GM19193 (cell line): ENCODE measurements around the gene ATRAID.

Source experiments
- POLR2A ChIP-seq: IDR thresholded peaks from 4 replicates; pipeline ENCODE4 v1.6.1; 2011; ENCODE audit not compliant: insufficient read depth, insufficient read length; ENCODE audit errors: extremely low read depth

Gene ATRAID

DNA sequence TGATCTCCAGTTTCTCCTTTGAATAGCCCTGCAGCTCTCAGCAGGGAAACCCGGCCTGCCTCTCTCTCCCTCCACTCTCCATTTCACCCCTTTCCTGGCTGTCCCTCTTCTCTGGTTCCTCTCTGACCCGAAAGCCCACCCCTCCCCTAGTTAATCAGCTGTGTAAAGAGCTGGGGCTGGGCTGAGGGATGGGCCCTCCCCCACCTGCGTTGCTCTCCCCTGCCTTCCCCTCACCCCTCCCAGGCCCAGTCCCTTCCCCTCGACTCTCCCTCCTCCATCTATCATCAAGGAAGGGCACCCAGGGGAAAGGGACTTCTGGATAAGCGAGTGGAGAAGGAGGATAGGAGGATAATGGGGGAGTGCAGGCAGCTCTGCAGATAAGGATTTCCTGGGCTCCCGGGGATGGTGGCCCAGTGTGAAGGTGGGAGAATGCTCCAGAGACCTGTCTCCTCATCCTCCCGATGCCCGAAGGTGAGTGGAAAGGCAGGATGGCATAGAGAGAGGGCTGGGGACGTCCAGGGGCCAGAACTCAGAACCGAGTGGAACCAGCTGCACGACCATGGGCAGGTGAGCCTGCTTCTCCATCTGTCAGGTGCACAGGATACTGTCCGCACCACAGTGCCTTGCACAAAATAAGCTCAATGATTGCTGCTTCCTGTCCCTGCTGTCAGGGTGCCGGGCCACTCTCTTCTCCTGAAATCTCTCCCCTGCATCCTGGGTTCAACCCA lies 39.0 kb downstream of the ATRAID start:
- no peak for TF ChIP-seq POLR2A

DNA sequence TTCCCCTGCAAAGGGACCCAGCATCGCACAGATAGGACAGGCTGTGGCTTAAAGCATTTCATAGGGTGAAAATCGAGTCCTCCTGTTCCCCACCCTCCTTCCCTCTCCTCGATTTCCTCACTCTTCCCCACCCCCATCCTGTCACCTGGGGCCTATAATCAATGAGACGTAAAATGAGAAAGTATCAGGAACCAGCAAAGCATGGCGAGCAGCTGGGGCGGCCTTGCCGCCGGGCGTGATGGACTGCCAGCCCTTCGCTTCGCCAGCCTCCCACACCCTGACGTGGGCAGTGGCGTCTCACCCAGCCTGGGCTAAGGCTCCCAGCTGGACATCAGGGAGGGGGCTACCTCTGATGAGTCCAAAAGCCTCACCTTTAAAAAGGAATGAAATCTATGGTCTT lies 39.9 kb downstream of the ATRAID start:
- TF ChIP-seq POLR2A, result no peak

DNA sequence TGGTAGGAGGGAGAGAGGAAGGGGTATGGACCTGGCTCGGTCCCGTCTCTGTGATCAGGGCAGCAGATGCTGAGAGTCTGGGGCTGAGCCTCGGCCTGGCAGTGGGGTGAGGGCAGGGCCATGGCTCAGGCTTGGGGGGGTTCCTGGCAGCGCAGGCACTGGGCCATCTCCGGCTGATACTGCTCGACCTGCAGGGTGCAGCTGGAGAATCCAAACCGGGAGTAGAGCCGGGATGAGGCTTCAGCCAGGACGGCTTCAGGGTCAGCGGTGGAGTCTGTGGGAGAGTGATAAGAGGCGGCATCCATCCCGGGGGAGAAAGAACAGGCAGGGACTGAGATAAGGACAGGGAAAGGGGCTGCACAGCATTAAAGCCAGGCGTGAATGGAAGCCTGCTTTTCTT lies 43.3 kb downstream of the ATRAID start:
- TF ChIP-seq POLR2A, result no peak

DNA sequence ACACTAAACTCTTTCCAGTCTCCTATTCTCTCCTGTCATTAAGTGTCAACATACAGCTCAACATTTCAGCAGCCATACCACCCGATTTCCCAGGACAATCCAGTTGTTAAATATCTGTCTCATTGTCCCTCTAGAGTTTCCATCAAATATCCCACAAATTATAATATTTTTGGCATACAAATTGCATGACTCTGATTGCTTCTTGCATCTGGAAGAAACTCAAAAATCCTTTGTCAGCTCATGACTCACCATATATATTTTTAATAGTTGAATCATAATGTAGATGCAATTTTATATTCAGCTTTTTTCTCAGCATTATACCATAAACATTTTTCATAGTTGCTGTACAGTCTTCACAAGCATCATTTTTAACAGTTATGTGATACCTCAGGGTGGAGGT lies 43.8 kb downstream of the ATRAID start:
- TF ChIP-seq POLR2A, result no peak

DNA sequence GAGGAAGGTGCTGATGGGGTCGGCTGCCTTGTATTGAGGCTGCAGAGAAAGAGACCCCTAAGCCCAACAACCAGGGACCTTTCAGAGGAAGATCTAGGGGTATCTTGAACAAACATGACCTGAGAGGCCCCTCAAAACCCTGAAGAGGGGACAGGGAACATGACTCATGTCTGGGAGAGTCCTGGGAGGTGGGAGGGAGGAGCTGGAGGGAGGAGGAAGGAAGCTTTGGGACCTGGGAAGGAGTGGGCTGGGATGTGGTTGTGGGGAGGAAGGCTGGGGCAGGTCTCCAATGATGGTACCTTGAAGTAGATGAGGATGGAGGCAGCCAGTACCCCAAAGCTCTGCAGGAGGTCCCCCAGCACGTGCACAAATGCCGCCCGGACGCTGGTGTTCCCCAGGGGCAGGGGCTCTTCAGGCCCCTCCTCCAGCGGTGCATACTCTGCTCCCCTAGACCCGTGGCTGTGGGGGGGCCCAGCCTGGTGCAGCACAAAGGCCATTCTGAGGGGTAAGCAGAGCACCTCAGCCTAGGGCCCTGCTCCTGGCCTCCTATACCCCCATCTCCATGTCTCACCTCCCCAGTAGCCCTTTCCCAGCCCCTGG lies 45.1 kb downstream of the ATRAID start:
- no peak for TF ChIP-seq POLR2A

DNA sequence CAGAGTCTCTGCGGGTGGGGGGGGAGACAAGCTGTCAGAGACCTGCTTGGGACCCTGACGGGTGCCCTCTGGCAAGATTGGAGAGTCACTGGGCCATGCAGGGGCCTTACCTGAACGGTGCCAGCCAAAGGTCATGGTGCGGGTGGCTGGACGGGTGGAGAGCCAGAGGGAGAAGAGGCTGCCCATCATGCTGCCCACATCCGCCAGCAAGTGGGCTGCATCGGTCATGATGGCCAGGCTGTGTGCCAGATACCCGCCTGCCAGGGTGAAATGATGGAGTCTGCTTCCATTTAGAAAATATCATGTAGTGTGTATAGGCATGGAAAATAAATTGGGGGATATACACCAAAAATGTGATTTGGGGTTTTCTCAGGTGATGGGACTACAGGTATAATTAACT lies 46.2 kb downstream of the ATRAID start:
- no peak for TF ChIP-seq POLR2A

DNA sequence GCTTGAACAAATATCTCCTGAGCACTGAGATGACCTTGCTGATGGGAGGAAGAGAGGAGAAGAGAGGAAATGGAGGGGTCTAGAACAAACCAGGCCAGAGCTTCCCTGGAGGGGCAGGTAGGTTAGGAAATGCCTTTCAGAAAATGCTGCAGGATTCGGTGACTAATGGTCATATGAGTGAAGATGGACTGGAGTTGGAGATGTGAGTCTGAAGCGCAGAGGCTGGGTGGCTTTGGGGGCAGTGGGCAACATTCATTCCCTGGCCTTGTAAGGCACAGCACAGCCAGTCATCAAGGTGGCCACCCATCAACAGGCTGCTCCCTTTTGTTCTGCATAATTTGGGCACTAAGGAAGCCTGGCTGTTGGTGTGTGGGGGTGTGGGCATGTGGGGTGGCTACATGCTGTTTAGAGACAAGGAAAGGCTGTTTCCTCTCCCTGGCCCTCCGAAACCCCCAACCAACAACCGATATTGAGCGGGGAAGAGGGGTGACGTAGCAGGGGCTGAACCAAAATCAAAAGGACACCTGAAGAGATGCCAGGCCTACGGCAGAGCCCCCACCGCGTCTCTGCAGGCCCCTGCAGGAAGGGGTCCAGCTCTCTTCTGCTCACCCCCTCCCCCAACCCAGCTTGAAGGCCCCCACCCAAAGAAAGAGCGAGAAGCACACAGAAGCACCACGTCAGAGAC lies 49.5 kb downstream of the ATRAID start:
- TF ChIP-seq POLR2A, result no peak

DNA sequence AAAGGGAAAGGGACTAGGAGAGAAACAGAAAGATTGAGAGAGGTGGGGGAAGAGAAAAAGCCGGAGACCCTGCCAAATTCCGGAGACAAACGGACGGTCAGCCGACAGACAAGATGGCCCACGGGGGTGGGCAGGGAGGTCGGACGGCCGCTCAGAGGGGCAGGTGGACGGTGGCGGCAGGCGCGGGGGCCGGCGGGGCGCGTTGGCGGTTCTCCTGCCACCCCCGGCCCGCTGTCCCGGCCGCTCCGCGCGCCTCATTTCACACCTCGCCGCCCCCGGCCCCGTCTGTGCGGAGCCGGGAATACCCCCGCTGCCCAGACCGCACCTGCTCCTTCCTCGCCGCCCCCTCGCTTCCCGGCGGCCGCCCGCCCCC lies 50.1 kb downstream of the ATRAID start:
- no peak for TF ChIP-seq POLR2A

DNA sequence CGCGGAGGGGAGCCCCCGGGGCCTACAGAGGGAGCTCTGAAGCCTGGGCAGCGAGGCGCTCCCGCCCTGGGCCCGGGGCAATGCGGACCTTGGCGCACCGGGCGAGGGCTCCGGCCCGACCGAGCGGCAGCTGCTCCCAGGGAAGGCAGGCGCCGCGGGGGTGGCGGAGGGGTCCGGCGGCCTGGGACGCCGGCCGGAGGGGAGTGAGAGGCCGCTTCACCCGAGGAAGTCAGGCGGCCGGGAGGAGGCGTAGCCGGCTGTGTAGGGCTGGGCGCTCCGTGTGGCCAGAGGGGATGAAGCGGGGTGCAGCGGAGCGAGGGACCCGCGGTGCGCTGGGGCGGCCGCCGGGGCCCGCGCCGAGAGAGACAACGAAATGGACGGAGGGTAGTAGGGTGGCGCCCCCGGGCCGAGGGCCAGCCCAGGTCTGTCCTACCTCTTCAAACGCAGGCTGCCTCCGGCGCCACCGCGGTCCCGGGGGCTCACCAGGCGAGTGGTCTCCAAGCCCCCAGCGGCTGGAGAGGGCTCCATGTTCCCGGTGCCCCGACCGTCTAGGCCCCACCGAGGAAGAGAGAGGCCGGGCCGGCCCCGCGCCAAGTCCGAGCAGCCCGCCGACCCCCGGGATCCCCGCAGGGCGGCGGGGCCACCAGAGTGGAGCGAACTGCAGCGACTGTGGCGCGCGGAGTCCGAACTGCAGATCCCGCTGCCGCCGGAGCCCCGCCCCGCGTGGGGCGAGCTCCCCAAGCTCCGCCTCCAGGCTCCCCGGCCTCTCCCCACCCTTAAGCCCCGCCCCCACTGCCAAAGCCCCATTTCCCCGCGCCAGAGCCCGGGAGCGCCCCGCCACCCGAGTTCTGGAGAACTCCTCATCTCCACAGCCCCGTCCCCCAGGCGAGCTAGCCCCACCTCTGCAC lies 50.8 kb downstream of the ATRAID start, which contains the start of gene SLC30A3:
SLC30A3 (minus strand) TSS at position 669 of the 908 bp plus-strand sequence; CDS start at position 528, 141 bp downstream.
- TF ChIP-seq POLR2A, result no peak

DNA sequence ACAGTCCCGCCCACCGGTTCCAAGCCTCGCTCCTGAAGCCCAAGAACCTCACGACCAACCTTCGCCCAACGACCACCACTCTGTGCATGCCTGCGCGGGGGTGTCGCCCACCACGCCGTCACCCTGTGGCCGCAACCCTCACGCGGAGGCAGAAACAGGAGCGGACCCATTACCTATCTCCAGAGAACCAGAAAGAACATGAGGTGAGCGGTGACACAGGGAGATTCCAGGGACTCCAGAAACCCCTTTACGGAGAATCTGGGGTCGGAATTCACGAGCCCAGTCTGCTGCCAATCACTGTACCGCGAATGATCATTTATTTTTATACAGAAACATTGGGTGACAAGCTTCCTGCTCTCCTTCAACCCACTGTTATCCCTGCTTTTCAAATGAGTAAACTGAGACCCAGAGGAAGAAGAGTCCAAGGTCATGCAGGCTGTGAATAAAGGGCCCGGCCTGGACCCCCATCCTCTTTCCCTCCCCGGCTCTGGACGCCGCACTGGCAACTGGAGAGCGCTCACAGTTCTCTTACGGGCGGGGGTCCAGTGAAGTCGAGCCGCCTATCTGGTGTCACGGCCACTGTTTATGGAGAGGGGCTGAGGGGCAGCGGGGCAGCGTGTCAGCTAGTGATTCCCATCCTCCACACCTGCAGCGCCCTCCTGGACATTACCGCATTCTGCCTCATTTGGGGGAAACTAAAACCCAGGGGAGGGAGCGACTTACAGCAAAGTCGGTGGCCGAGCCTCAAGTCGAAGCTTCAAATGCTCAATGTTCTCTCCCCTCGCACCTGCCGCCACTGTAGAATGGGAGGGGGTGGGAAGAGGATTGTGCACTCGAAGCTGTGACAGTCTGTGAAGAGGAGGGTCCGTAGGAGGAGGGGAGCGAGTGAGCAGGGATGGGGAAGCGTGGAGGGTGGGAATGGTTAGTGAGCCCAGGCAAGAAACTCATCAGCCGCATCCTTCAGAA lies 51.7 kb downstream of the ATRAID start:
- TF ChIP-seq POLR2A, result no peak

DNA sequence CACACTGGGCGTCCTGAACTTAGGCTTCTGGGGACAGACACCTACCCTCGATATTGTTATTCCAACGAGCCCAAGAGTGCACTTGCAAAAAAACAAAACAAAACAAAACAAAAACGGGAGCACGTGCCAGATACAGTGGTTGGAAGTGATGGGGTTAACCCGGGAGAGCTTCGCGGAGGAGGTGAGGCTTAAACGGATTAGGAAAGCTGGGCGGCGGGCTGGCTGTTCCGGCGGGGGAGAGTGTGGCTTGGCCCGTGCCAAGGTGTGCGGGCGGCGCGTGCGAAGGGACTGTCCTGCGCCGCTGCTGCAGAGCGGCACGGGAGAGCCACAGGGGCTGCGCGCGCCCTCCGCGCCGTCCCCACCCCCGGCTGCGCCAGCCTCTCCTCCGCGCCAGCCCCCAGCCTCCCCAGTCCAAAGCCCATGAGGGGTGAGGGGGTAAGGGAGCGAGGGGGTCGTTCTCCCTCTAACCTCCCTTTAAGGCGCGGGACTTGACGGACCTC lies 52.5 kb downstream of the ATRAID start:
- TF ChIP-seq POLR2A, result no peak

DNA sequence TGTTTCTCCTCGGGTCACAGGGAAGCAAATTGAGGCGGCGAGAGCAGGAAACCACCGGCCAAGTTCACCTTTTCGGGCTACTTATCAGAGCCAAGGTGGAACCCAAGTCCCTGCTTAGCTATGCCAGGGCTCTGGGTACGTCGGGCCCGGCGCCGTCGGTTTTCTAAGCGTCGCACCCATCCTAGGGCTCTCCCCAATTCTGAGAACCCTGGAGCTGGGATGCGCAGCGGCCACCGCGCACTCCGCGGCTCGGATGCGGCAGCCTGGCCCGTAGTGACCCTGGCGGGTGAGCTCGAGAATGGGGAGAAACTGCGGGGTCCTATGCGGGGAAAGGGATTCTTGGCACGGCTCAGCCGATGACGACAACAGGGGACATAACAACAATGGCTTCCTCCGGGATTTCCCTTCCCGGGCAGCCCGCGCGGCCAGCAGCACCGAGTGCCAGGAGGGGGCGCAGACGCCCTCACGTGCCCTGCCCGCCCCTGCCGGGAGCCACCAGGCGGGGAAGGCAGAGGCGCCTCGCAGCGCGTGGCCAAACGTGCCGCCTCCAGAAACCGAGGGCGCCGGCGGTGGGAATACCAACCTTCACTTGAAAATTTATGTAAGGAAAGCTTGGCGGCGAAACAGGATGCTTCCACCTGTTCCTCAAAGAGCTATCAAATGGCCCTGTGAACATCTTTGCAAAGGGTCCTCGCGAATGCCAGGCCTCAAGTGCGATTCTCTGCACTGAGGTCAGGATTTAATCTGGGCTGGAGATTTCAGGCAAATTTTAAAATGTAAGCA lies 53.1 kb downstream of the ATRAID start:
- TF ChIP-seq POLR2A, result no peak

DNA sequence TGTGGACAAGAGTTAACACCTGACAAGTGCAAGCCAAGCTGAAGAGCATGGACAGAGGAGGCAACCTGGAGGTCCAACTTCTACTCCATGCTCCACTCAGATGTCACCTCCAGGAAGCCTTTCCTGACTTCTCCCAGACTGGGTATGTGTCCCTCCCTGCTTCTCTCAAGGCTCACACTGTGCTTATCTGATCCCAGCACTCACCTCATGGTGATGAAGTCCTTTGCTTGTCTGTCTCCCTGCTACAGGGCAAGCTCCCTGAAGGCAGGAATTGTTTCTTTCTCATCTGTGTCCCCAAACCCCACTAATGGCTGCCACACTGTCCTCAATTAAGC lies 53.7 kb downstream of the ATRAID start:
- TF ChIP-seq POLR2A, result no peak
